Stomach (tissue), 9 donors: ENCODE data around the gene DCDC2. TPM values are rescaled to one million over a fixed set of nuclear protein-coding genes. Genes with fewer than 3 reads are reported as not detected.

Source experiments
- DNase-seq, 2 donors: peaks; one replicate each; pipeline versions ENCODE4 v3.0.0 to v3.0.0-alpha.2; 2013 to 2019
- H3K27ac ChIP-seq, 5 donors: fragments of 200-600 bp in 4 of 5; sonication (generic) in 4 of 5; one replicate each; pipeline ENCODE4 v1.5.1; 2013 to 2019; ENCODE audit warnings: mild to moderate bottlenecking in 1 of 5, moderate library complexity in 1 of 5
- H3K27me3 ChIP-seq, 3 donors: fragments of 200-600 bp; sonication (generic); one replicate each; pipeline ENCODE4 v1.5.1; 2017 to 2019; ENCODE audit warnings: mixed run types in 1 of 3
- H3K36me3 ChIP-seq, 4 donors: fragments of 200-600 bp; sonication (generic); 1 replicate in 3 of 4; 2 replicates in 1 of 4; pipeline ENCODE4 v1.5.1; 2016 to 2019
- H3K4me1 ChIP-seq, 4 donors: fragments of 200-600 bp; sonication (generic); one replicate each; pipeline ENCODE4 v1.5.1; 2016 to 2019
- H3K4me3 ChIP-seq, 4 donors: fragments of 200-600 bp; sonication (generic) in 3 of 4; one replicate each; pipeline ENCODE4 v1.5.1; 2016 to 2019; ENCODE audit warnings: mild to moderate bottlenecking in 1 of 4
- H3K9me3 ChIP-seq, 4 donors: fragments of 200-600 bp; sonication (generic); one replicate each; pipeline ENCODE4 v1.5.1; 2016 to 2019
- CTCF ChIP-seq, 7 experiments: fragments of 450-650 bp in 4 of 7; fragments of 200-600 bp in 3 of 7; sonication (generic) in 3 of 7; IDR thresholded peaks; one replicate each; pipeline ENCODE4 v1.5.1; 2016 to 2019; ENCODE audit warnings: antibody characterized with exemption in 7 of 7, control low read depth in 2 of 7, mild to moderate bottlenecking in 1 of 7
- EP300 ChIP-seq: sonication (generic); formaldehyde crosslinking; IDR thresholded peaks from one replicate; pipeline ENCODE4 v1.6.1; 2017; ENCODE audit warnings: antibody characterized with exemption
- POLR2A ChIP-seq, 4 donors: fragments of 450-650 bp; IDR thresholded peaks; one replicate each; pipeline ENCODE4 v1.6.1; 2016; ENCODE audit warnings: antibody characterized with exemption in 4 of 4, control low read depth in 2 of 4, mild to moderate bottlenecking in 1 of 4, moderate library complexity in 1 of 4
- POLR2AphosphoS5 ChIP-seq, 3 donors: sonication (generic); formaldehyde crosslinking; IDR thresholded peaks; one replicate each; pipeline ENCODE4 v1.6.1; 2016; ENCODE audit warnings: antibody characterized with exemption in 3 of 3
- WGBS, 5 donors: extraction: QIAGEN DNeasy Blood & Tissue Kit in 3 of 5; methylation state at CpG; one replicate each; pipeline versions ENCODE4 v1.1.5 to v1.1.7; 2013 to 2018; 5-methylcytosine and 5-hydroxymethylcytosine counted together
- intact Hi-C: fragments of 100-400 bp; cut with DNase I; formaldehyde crosslinking; loops from one replicate; pipeline ENCODE4 v1.15.1; 2023; ENCODE audit warnings: low total_unique reads
- polyA plus RNA-seq, 3 donors: library from polyadenylated mRNA; stranded (reverse); fragments of 200-250 nt; gene quantifications; one replicate each; pipeline ENCODE4 v1.2.3, GENCODE V29; 2013
- total RNA-seq, 5 donors: library from RNA; depleted of rRNA; stranded (reverse); fragments of >200 nt; gene quantifications; one replicate each; pipeline versions ENCODE4 v1.1.0 to v1.2.3, GENCODE V29; 2014 to 2016
- donor health status: healthy with polysubstance abuse.
- donor health status: Bipolar disorder and iron deficiency.
- donor health status: healthy.

The DCDC2 gene
- total and polyA plus RNA-seq, 8 donors, result under 0.01 to 2.8 (median 1.4) TPM

- TF ChIP-seq CTCF (IDR thresholded peaks at IDR 0.05) (no peak), POLR2A (IDR thresholded peaks at IDR 0.05) (no peak), EP300 (no peak), POLR2AphosphoS5 (IDR thresholded peaks at IDR 0.05) (no peak)
- Histone ChIP-seq H3K4me3 (no peak overlapping the region), H3K9me3 (no peaks in the 10 kb centered on the region), H3K36me3 (no peaks in the 10 kb centered on the region), H3K27ac (no peak overlapping the region), H3K4me1 (no peaks in the 10 kb centered on the region), H3K27me3 (no peaks in the 10 kb centered on the region)
- DNase-seq, result no peak
- WGBS, 5 donors, result 37 to 54% (median 47%) methylated on average over 2 of the region's 2 CpGs
- intact Hi-C loops, result no loop called here
Observed at GRCh38 chr6:24231438-24231977, 126.4 kb downstream of the DCDC2 start.

GRCh38 chr6:24229696-24230405, 128.0 kb downstream of the DCDC2 start:
- TF ChIP-seq CTCF (IDR thresholded peaks at IDR 0.05) (no peak), POLR2A (IDR thresholded peaks at IDR 0.05) (no peak), POLR2AphosphoS5 (IDR thresholded peaks at IDR 0.05) (no peak), EP300 (no peak)
- Histone ChIP-seq H3K27me3 (no peaks in the 10 kb centered on the region), H3K27ac (no peak overlapping the region), H3K4me1 (no peaks in the 10 kb centered on the region), H3K9me3 (no peaks in the 10 kb centered on the region), H3K4me3 (no peak overlapping the region), H3K36me3 (no peaks in the 10 kb centered on the region)
- intact Hi-C loops, result no loop called here
- 58 to 74% (median 62%) methylated on average over 3 of the region's 3 CpGs for WGBS, 5 donors
- DNase-seq, result no peak

GRCh38 chr6:24228681-24229255, 129.1 kb downstream of the DCDC2 start:
- H3K27me3 ChIP-seq, result no peaks in the 10 kb centered on the region
- no peak overlapping the region for H3K27ac ChIP-seq
- TF ChIP-seq CTCF (IDR thresholded peaks at IDR 0.05) (no peak), EP300 (no peak), POLR2AphosphoS5 (IDR thresholded peaks at IDR 0.05) (no peak), POLR2A (IDR thresholded peaks at IDR 0.05) (no peak)
- WGBS, 5 donors, result 52 to 75% (median 64%) methylated on average over 3 of the region's 3 CpGs
- H3K9me3 ChIP-seq, result no peaks in the 10 kb centered on the region
- no peak for DNase-seq
- intact Hi-C loops, result no loop called here
- H3K4me3 ChIP-seq, result no peak overlapping the region
- no peaks in the 10 kb centered on the region for H3K36me3 ChIP-seq
- no peaks in the 10 kb centered on the region for H3K4me1 ChIP-seq

- Histone ChIP-seq H3K27me3 (no peaks in the 10 kb centered on the region), H3K9me3 (no peaks in the 10 kb centered on the region), H3K36me3 (no peaks in the 10 kb centered on the region), H3K4me1 (no peaks in the 10 kb centered on the region), H3K4me3 (no peak overlapping the region), H3K27ac (no peak overlapping the region)
- intact Hi-C loops, result no loop called here
- TF ChIP-seq POLR2A (IDR thresholded peaks at IDR 0.05) (no peak), EP300 (no peak)
- DNase-seq, result no peak
- WGBS, 5 donors, result 54 to 78% (median 75%) methylated on average over 2 of the region's 2 CpGs
Observed at GRCh38 chr6:24228123-24228522, 129.7 kb downstream of the DCDC2 start.

GRCh38 chr6:24227556-24227955, 130.3 kb downstream of the DCDC2 start:
- Histone ChIP-seq H3K4me1 (no peaks in the 10 kb centered on the region), H3K9me3 (no peaks in the 10 kb centered on the region), H3K36me3 (no peaks in the 10 kb centered on the region), H3K4me3 (no peak overlapping the region), H3K27ac (no peak overlapping the region), H3K27me3 (no peaks in the 10 kb centered on the region)
- 26 to 41% (median 33%) methylated on average over 4 of the region's 4 CpGs for WGBS, 5 donors
- no peak for TF ChIP-seq POLR2A (IDR thresholded peaks at IDR 0.05)
- TF ChIP-seq CTCF (IDR thresholded peaks at IDR 0.05), result no peak
- no peak for TF ChIP-seq EP300
- TF ChIP-seq POLR2AphosphoS5 (IDR thresholded peaks at IDR 0.05), result no peak
- peak in 1 of 2 donors; percentile 23 for DNase-seq
- intact Hi-C loops, result no loop called here
